Measurements from ENCODE around the gene ISG20.

GRCh38 chr15:88702983-88703382 lies 64.2 kb downstream of the ISG20 start:
- TF ChIP-seq, protein P1, sequence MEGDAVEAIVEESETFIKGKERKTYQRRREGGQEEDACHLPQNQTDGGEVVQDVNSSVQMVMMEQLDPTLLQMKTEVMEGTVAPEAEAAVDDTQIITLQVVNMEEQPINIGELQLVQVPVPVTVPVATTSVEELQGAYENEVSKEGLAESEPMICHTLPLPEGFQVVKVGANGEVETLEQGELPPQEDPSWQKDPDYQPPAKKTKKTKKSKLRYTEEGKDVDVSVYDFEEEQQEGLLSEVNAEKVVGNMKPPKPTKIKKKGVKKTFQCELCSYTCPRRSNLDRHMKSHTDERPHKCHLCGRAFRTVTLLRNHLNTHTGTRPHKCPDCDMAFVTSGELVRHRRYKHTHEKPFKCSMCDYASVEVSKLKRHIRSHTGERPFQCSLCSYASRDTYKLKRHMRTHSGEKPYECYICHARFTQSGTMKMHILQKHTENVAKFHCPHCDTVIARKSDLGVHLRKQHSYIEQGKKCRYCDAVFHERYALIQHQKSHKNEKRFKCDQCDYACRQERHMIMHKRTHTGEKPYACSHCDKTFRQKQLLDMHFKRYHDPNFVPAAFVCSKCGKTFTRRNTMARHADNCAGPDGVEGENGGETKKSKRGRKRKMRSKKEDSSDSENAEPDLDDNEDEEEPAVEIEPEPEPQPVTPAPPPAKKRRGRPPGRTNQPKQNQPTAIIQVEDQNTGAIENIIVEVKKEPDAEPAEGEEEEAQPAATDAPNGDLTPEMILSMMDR (IDR thresholded peaks at IDR 0.05): no peak
- no peak for TF ChIP-seq REST (IDR thresholded peaks at IDR 0.05; ENCODE audit: insufficient read depth in 1 of 2, low read depth in 2 of 2, low read length in 1 of 2)
- no peak for TF ChIP-seq POLR2AphosphoS5 (IDR thresholded peaks at IDR 0.05; ENCODE audit: low read depth, low read length)
- no peak for TF ChIP-seq TCF7L2 (IDR thresholded peaks at IDR 0.05; ENCODE audit: low read depth, low read length)
- no peak for TF ChIP-seq SIN3A (IDR thresholded peaks at IDR 0.05; ENCODE audit: borderline replicate concordance, insufficient read depth, low read depth, low read length)
